GM18907 (cell line): ENCODE data around the gene AGBL1.

ENCODE experiments used
- ATAC-seq: cut with Tn5 transposase; IDR thresholded peaks from one replicate; pipeline ENCODE4 v1.9.1; 2021; ENCODE audit warnings: mild to moderate bottlenecking, moderate library complexity; ENCODE audit not compliant: unreplicated experiment

AGBL1 gene

GRCh38 chr15:86316726-86317383 is 237.2 kb downstream of the AGBL1 start:
- no peak for ATAC-seq

GRCh38 chr15:86317384-86317740 is 237.7 kb downstream of the AGBL1 start:
- ATAC-seq, result no peak

- ATAC-seq, result no peak
Measured at GRCh38 chr15:86322629-86323028, 243.0 kb downstream of the AGBL1 start.

GRCh38 chr15:86327230-86327865 is 247.7 kb downstream of the AGBL1 start:
- ATAC-seq, result no peak

GRCh38 chr15:86328658-86329057 is 249.0 kb downstream of the AGBL1 start:
- no peak for ATAC-seq

- ATAC-seq, result no peak
Measured at GRCh38 chr15:86329311-86330013, 249.8 kb downstream of the AGBL1 start.

- ATAC-seq, result no peak
Measured at GRCh38 chr15:86333819-86334218, 254.1 kb downstream of the AGBL1 start.

GRCh38 chr15:86336051-86336788 is 256.5 kb downstream of the AGBL1 start:
- no peak for ATAC-seq

GRCh38 chr15:86337071-86337470 is 257.4 kb downstream of the AGBL1 start:
- ATAC-seq, result no peak

GRCh38 chr15:86347245-86347644 is 267.6 kb downstream of the AGBL1 start:
- ATAC-seq, result no peak

- ATAC-seq, result no peak
Measured at GRCh38 chr15:86349565-86349964, 269.9 kb downstream of the AGBL1 start.

- ATAC-seq, result no peak
Measured at GRCh38 chr15:86353213-86353612, 273.5 kb downstream of the AGBL1 start.

- ATAC-seq, result no peak
Measured at GRCh38 chr15:86355361-86355760, 275.7 kb downstream of the AGBL1 start.

GRCh38 chr15:86355801-86356200 is 276.1 kb downstream of the AGBL1 start:
- ATAC-seq, result no peak

GRCh38 chr15:86362555-86362954 is 282.9 kb downstream of the AGBL1 start:
- ATAC-seq, result no peak

GRCh38 chr15:86373147-86373546 is 293.5 kb downstream of the AGBL1 start:
- no peak for ATAC-seq

- ATAC-seq, result no peak
Measured at GRCh38 chr15:86375733-86376280, 296.1 kb downstream of the AGBL1 start.

- ATAC-seq, result no peak
Measured at GRCh38 chr15:86377914-86378313, 298.2 kb downstream of the AGBL1 start.

- no peak for ATAC-seq
Measured at GRCh38 chr15:86382341-86382740, 302.7 kb downstream of the AGBL1 start.

GRCh38 chr15:86383611-86384010 is 303.9 kb downstream of the AGBL1 start:
- ATAC-seq, result no peak

GRCh38 chr15:86384186-86384585 is 304.5 kb downstream of the AGBL1 start:
- no peak for ATAC-seq
